Femur (tissue), 1 donor: ENCODE measurements around the gene ZNF799.
"Not testable (repeated sequence)": the region's sequence is repeated elsewhere in the genome, so short reads cannot be mapped to it uniquely, and the experiment has no call there.

Experiments
- DNase-seq: peaks from one replicate; pipeline ENCODE4 v3.0.0-alpha.2; 2017

Gene ZNF799

GRCh38 chr19:12400633-12401502 is at the start of gene ZNF799:
ZNF799 (minus strand) TSS chr19:12401271; CDS start chr19:12401070, 201 bp downstream.
- peak; percentile 97 for DNase-seq

DNA sequence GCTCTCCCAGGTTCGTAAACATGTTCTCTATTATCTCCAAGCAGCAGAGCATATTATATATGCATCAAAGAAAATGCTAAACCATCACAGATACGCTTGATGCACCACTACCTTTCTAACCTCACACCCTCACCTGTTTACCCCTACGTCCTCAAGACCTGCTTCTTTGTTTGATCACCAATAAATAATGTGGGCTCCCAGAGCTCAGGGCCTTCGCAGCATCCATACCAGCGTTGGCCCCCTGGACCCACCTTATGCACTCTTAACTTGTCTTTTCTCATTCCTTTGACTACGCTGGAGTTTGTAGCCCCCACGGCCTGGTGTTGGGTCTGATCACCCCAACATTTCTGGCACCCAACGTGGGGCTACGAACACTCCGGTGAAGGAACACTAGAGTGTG is 49.8 kb upstream of the ZNF799 start:
- DNase-seq, result no peak

- DNase-seq, result no peak
These were observed 47.7 kb upstream of the ZNF799 start for GRCh38 chr19:12448808-12449207.

- DNase-seq, result peak; percentile 100
These were observed 39.7 kb upstream of the ZNF799 start, which contains the start of gene ZNF443 for GRCh38 chr19:12440541-12441316. ZNF443 (minus strand) TSS chr19:12441021; CDS start chr19:12440914, 107 bp downstream.

DNA sequence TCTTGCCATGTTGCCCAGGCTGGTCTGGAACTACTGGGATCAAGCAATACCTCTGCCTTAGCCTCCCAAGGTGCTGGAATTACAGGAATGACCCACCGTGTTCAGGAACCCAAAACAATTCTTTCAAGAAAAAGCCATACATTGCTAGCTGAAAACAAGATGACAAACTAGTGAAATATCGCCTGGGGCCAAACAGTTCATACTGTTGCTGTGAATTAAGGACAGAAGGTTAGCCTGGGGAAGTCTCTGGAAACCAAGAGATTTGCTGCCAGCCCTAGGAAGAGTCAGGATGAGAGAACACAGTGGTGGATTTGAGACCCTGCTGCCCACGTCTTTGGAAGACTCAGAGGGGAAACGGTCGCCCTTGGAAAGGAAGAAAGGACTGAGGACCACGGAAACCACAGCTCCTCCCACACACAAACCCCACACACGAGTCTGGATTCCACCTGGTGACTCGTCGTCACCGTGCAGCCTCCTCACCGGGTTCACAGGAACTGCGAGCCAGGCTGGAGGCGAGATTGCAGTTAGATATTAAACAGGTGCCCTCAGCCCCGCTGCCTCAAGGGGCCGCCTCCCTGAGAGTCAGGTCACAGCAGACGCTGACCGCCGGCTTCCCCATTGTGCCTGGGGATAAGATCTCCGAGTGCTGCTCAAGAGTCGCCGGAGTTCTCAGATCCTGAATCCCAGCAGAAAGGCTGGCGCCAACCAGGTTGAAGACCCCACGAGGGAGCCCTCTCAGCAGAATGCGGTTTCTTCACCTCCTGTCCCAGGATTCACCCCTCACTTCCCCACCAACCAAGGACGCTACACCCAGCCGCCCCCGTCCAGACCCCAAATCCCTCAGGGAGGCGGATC is 38.8 kb upstream of the ZNF799 start:
- DNase-seq, result not testable (repeated sequence)

- DNase-seq, result not testable (repeated sequence)
These were observed 29.7 kb upstream of the ZNF799 start for GRCh38 chr19:12430726-12431299.

GRCh38 chr19:12425888-12426274 is 24.8 kb upstream of the ZNF799 start:
- no peak for DNase-seq

GRCh38 chr19:12425236-12425887 is 24.3 kb upstream of the ZNF799 start:
- DNase-seq, result no peak

DNA sequence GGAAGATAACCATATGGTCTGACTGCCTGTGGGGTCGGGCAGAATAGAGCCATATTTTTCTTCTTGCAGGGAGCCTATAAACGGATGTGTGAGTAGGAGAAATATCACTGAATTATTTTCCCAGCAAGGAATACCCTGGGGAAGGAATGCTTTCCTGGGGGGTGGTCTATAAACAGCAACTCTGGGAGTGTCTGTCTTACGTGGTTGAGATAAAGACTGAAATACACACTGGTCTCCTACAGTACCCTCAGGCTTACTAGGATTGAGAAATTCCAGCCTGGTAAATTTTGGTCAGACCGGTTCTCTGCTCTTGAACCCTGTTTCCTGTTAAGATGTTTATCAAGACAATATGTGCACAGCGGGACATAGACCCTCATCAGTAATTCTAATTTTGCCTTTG is 16.2 kb upstream of the ZNF799 start:
- DNase-seq, result not testable (repeated sequence)

GRCh38 chr19:12411893-12412292 is 10.8 kb upstream of the ZNF799 start:
- DNase-seq, result no peak

GRCh38 chr19:12399901-12400632 is 1.0 kb downstream of the ZNF799 start:
- DNase-seq, result peak; percentile 24

DNA sequence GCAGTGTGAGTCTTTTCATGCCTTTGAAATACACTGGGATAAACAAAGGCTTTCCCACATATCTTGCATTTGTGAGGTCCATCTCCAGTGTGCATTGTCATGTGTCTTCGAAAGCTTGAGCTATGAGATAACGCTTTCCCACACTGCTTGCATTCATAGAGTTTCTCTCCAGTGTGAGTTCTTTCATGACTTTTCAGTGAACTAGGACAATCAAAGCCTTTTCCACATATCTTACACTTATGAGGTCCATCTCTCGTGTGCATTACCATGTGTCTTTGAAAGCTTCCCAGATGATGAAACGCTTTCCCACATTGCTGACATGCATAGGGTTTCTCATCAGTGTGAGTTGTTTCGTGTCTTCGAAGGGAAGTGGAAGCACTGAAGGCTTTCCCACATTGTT is 9.9 kb downstream of the ZNF799 start:
- DNase-seq, result not testable (repeated sequence)

GRCh38 chr19:12386365-12386764 is 14.7 kb downstream of the ZNF799 start:
- not testable (repeated sequence) for DNase-seq

DNA sequence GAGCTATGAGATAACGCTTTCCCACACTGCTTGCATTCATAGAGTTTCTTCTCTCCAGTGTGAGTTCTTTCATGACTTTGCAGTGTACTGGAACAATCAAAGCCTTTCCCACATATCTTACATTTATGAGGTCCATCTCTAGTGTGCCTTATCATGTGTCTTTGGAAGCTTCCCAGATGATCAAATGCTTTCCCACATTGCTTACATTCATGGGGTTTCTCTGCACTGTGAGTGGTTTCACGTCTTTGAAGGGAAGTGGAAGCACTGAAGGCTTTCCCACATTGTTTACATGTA is 20.7 kb downstream of the ZNF799 start:
- no peak for DNase-seq

GRCh38 chr19:12379732-12380443 is 21.2 kb downstream of the ZNF799 start:
- no peak for DNase-seq

- no peak for DNase-seq
These were observed 27.0 kb downstream of the ZNF799 start for GRCh38 chr19:12374026-12374425.

DNA sequence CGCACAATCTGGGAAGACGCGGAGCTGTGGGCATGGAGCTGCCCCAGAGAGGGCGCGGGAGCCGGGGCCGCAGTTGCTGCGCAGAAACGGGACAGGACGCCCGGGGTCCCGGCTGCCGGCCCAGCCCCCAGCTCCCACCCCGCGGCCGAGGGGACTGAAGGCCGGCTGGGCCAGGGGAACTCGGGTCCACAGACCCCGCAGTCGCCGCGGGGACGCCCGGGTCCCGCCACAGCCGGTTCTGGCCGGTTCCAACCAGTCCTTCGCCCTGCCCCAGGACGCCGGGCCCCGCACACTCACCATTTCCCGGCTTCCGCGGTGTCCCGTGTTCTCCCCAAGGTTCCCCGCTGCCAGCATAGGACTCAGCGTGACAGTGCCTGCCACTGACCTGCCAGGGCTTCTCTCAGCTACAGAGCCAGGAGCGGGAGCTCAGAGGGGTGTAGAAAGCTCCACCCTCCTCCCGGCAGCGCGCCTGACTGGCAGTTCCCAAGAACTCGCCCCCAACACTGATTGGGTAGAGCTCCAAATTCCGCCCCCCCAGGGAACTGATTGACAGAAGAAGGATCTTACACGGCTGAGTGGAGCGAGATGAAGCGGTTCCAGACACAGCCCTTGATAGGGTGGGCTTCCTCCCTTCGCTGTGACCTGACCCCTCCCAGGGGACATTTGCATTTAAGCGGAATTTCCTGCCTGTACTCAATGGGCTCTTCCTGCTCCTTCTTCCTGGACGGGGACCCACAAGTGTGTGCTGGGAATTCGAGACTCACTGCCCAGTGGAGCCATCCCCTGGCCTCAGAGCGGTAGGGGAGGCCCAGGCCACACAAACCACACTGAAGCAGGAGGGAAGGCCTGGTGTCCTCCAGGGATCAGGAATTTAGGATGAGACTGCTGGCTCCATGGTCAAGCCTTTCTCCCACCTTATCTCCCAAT is 35.6 kb downstream of the ZNF799 start, which contains the start of gene ZNF442:
TSS of gene ZNF442 (minus strand) at position 448 of the 927 bp plus-strand sequence. CDS start 2,052 bp downstream, outside the sequence.
- DNase-seq, result peak; percentile 98

- peak; percentile 29 for DNase-seq
These were observed 36.5 kb downstream of the ZNF799 start for GRCh38 chr19:12364391-12365235.
